HepG2 (cell line): Measurements from ENCODE around the gene HRC. TPM values are rescaled to one million over a fixed set of nuclear protein-coding genes. Genes with fewer than 3 reads are reported as not detected.

Source experiments
- DNMT3B ChIP-seq: conservative IDR thresholded peaks from 2 replicates; pipeline ENCODE4 v1.6.1; 2016; ENCODE audit warnings: missing biosample characterization, control low read depth
- ELF4 ChIP-seq: sonication (generic); formaldehyde crosslinking; IDR thresholded peaks from 2 replicates; pipeline ENCODE4 v1.5.0; 2020; ENCODE audit warnings: missing genetic modification reagents, mild to moderate bottlenecking, moderate library complexity, borderline replicate concordance
- FOXA3 ChIP-seq: IDR thresholded peaks from 2 replicates; pipeline ENCODE4 v1.6.1; 2016; ENCODE audit warnings: missing genetic modification reagents, missing compliant biosample characterization
- GATAD1 ChIP-seq: IDR thresholded peaks from 2 replicates; pipeline ENCODE4 v1.6.1; 2016; ENCODE audit warnings: missing genetic modification reagents, missing compliant biosample characterization
- MBD4 ChIP-seq: IDR thresholded peaks from 2 replicates; pipeline ENCODE4 v1.6.1; 2012; ENCODE audit warnings: low read length, inconsistent platforms, borderline replicate concordance
- MEIS2 ChIP-seq: sonication (generic); formaldehyde crosslinking; IDR thresholded peaks from 2 replicates; pipeline ENCODE4 v1.9.0; 2021; ENCODE audit warnings: mild to moderate bottlenecking, missing genetic modification reagents
- THYN1 ChIP-seq: sonication (generic); formaldehyde crosslinking; IDR thresholded peaks from 2 replicates; pipeline ENCODE4 v1.8.1; 2023; ENCODE audit warnings: low read depth, mild to moderate bottlenecking, moderate library complexity, missing genetic modification reagents, borderline replicate concordance
- ZFYVE20 ChIP-seq: sonication (generic); formaldehyde crosslinking; IDR thresholded peaks from 2 replicates; pipeline ENCODE4 v1.8.0; 2023; ENCODE audit warnings: low read depth, mild to moderate bottlenecking, moderate library complexity, missing genetic modification reagents, borderline replicate concordance
- ZNF3 ChIP-seq: IDR thresholded peaks from 2 replicates; pipeline ENCODE4 v1.7.0; 2017; ENCODE audit warnings: inconsistent platforms
- ZNF335 ChIP-seq: sonication (generic); formaldehyde crosslinking; IDR thresholded peaks from 2 replicates; pipeline ENCODE4 v1.4.0; 2020; ENCODE audit warnings: missing genetic modification reagents
- ZNF501 ChIP-seq: sonication (generic); formaldehyde crosslinking; IDR thresholded peaks from 2 replicates; pipeline ENCODE4 v1.5.1; 2020; ENCODE audit warnings: mild to moderate bottlenecking, moderate library complexity, missing genetic modification reagents
- ZNF549 ChIP-seq: sonication (generic); formaldehyde crosslinking; IDR thresholded peaks from 2 replicates; pipeline ENCODE4 v1.5.0; 2020; ENCODE audit warnings: missing genetic modification reagents
- ZNF589 ChIP-seq: sonication (generic); formaldehyde crosslinking; conservative IDR thresholded peaks from 2 replicates; pipeline ENCODE4 v1.8.0; 2022; ENCODE audit warnings: mild to moderate bottlenecking, moderate library complexity, missing genetic modification reagents
- ZNF607 ChIP-seq: sonication (generic); formaldehyde crosslinking; IDR thresholded peaks from 2 replicates; pipeline ENCODE4 v1.5.1; 2020; ENCODE audit warnings: missing genetic modification reagents, mild to moderate bottlenecking, borderline replicate concordance
- ZNF709 ChIP-seq: sonication (generic); formaldehyde crosslinking; IDR thresholded peaks from 2 replicates; pipeline ENCODE4 v1.5.0; 2020; ENCODE audit warnings: mild to moderate bottlenecking, missing genetic modification reagents
- ZSCAN31 ChIP-seq: sonication (generic); formaldehyde crosslinking; IDR thresholded peaks from 2 replicates; pipeline ENCODE4 v1.5.0; 2020; ENCODE audit warnings: low read depth, mild to moderate bottlenecking, missing genetic modification reagents
- ZZZ3 ChIP-seq: sonication (generic); formaldehyde crosslinking; IDR thresholded peaks from 2 replicates; pipeline ENCODE4 v1.4.0; 2020; ENCODE audit warnings: missing genetic modification reagents, mild to moderate bottlenecking, borderline replicate concordance
- polyA plus RNA-seq, 8 experiments: library from polyadenylated mRNA; depleted of rRNA in 3 of 8; stranded (reverse) in 7 of 8; unstranded in 1 of 8; fragments of >200 nt; fragmentation: Illumina TruSeq in 4 of 8; extraction: Trizol in 4 of 8; gene quantifications; 2 replicates each; pipeline versions ENCODE4 v1.2.1 to v1.2.3, GENCODE V29; 2011 to 2016; ENCODE audit warnings: low read depth in 4 of 8, missing spikeins in 1 of 8, mixed read lengths in 1 of 8; ENCODE audit not compliant: insufficient read depth in 1 of 8
- total RNA-seq, 5 experiments: library from RNA; depleted of rRNA; stranded (reverse); fragments of >200 nt; fragmentation: Illumina TruSeq; extraction: Trizol; gene quantifications; 2 replicates each; pipeline ENCODE4 v1.2.3, GENCODE V29; 2016; ENCODE audit warnings: low read depth in 1 of 5
- TF ChIP-seq, protein P1 (sequence below): sonication (generic); formaldehyde crosslinking; IDR thresholded peaks from 2 replicates; pipeline ENCODE4 v1.5.1; 2020; ENCODE audit warnings: mild to moderate bottlenecking, missing genetic modification reagents, moderate library complexity
- TF ChIP-seq, protein P2 (sequence below): sonication (generic); formaldehyde crosslinking; IDR thresholded peaks from 2 replicates; pipeline ENCODE4 v1.5.0; 2020; ENCODE audit warnings: missing genetic modification reagents, mild to moderate bottlenecking, borderline replicate concordance
- TF ChIP-seq, protein P3 (sequence below): sonication (generic); formaldehyde crosslinking; conservative IDR thresholded peaks from 2 replicates; pipeline ENCODE4 v1.8.0; 2022; ENCODE audit warnings: missing genetic modification reagents
- TF ChIP-seq, protein P4 (sequence below): fragments of 450-650 bp; IDR thresholded peaks from 2 replicates; pipeline ENCODE4 v1.6.1; 2017

HRC gene
- total and polyA plus RNA-seq, 2 of the 13 experiments (the other 11 are each of a cell fraction or from before 2014, with no cell fraction given), result 3.6 to 15.4 TPM

DNA sequence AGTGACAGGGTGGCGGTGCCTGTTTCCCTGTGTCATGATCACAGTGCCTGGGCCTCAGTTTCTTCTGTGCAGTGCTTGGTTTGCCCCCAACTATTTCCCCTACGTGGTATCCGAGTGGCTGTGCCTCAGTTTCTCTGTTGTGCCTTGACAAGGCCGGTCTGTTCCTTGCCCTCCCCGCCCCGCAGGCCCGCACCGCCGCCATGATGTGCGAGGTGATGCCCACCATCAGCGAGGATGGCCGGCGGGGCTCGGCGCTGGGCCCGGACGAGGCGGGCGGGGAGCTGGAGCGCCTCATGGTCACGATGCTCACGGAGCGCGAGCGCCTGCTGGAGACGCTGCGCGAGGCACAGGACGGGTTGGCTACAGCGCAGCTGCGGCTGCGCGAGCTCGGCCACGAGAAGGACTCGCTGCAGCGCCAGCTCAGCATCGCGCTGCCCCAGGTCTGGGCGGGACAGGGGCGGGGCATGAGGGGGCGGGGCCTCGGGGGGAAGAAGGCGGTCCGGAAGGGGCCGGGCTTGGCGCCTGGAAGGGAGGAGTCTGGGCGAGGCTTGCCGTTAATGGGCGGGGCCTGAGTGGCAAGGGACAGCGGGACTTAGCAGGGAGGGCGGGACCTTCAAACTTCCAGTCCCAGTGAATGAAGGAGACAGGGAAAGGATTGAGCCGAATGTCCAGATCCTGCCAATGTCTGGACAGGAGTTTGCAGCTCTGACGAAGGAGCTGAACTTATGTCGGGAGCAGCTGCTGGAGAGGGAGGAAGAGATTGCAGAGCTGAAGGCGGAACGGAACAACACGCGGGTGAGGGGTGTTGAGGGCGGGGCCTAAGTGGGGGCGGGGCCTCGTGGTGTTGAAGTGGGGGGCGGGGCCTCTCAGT, 27.3 kb downstream of the HRC start (continued):
- TF ChIP-seq THYN1 (CRISPR knock-in tag) (peak; percentile 90; the same call in 1 of the 2 replicates), ZNF335 (CRISPR knock-in tag) (peak; percentile 89), FOXA3 (CRISPR knock-in tag) (peak; percentile 67; the same call in 1 of the 2 replicates), ZNF589 (CRISPR knock-in tag) (peak; percentile 99), ZNF607 (CRISPR knock-in tag) (peak; percentile 100), DNMT3B (CRISPR knock-in tag) (peak; percentile 94), ELF4 (no peak), ZNF709 (CRISPR knock-in tag) (peak; percentile 99), ZSCAN31 (CRISPR knock-in tag) (peak; percentile 88), GATAD1 (CRISPR knock-in tag) (peak; percentile 77; the same call in 1 of the 2 replicates), ZNF3 (CRISPR knock-in tag) (no peak), ZNF549 (CRISPR knock-in tag) (no peak), MEIS2 (CRISPR knock-in tag) (peak; percentile 97), ZNF501 (CRISPR knock-in tag) (peak; percentile 87), ZZZ3 (CRISPR knock-in tag) (peak; percentile 95), MBD4 (no peak), ZFYVE20 (CRISPR knock-in tag) (peak; percentile 99)
- TF ChIP-seq, protein P1, sequence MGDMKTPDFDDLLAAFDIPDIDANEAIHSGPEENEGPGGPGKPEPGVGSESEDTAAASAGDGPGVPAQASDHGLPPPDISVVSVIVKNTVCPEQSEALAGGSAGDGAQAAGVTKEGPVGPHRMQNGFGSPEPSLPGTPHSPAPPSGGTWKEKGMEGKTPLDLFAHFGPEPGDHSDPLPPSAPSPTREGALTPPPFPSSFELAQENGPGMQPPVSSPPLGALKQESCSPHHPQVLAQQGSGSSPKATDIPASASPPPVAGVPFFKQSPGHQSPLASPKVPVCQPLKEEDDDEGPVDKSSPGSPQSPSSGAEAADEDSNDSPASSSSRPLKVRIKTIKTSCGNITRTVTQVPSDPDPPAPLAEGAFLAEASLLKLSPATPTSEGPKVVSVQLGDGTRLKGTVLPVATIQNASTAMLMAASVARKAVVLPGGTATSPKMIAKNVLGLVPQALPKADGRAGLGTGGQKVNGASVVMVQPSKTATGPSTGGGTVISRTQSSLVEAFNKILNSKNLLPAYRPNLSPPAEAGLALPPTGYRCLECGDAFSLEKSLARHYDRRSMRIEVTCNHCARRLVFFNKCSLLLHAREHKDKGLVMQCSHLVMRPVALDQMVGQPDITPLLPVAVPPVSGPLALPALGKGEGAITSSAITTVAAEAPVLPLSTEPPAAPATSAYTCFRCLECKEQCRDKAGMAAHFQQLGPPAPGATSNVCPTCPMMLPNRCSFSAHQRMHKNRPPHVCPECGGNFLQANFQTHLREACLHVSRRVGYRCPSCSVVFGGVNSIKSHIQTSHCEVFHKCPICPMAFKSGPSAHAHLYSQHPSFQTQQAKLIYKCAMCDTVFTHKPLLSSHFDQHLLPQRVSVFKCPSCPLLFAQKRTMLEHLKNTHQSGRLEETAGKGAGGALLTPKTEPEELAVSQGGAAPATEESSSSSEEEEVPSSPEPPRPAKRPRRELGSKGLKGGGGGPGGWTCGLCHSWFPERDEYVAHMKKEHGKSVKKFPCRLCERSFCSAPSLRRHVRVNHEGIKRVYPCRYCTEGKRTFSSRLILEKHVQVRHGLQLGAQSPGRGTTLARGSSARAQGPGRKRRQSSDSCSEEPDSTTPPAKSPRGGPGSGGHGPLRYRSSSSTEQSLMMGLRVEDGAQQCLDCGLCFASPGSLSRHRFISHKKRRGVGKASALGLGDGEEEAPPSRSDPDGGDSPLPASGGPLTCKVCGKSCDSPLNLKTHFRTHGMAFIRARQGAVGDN (CRISPR knock-in tag), result peak; percentile 100
- TF ChIP-seq, protein P2, sequence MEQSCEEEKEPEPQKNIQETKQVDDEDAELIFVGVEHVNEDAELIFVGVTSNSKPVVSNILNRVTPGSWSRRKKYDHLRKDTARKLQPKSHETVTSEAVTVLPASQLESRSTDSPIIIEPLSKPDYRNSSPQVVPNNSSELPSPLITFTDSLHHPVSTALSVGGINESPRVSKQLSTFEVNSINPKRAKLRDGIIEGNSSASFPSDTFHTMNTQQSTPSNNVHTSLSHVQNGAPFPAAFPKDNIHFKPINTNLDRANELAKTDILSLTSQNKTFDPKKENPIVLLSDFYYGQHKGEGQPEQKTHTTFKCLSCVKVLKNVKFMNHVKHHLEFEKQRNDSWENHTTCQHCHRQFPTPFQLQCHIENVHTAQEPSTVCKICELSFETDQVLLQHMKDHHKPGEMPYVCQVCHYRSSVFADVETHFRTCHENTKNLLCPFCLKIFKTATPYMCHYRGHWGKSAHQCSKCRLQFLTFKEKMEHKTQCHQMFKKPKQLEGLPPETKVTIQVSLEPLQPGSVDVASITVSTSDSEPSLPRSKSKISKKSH (CRISPR knock-in tag), result peak; percentile 99
- TF ChIP-seq, protein P3, sequence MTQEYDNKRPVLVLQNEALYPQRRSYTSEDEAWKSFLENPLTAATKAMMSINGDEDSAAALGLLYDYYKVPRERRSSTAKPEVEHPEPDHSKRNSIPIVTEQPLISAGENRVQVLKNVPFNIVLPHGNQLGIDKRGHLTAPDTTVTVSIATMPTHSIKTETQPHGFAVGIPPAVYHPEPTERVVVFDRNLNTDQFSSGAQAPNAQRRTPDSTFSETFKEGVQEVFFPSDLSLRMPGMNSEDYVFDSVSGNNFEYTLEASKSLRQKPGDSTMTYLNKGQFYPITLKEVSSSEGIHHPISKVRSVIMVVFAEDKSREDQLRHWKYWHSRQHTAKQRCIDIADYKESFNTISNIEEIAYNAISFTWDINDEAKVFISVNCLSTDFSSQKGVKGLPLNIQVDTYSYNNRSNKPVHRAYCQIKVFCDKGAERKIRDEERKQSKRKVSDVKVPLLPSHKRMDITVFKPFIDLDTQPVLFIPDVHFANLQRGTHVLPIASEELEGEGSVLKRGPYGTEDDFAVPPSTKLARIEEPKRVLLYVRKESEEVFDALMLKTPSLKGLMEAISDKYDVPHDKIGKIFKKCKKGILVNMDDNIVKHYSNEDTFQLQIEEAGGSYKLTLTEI, result peak; percentile 42; the same call in 1 of the 2 replicates
- TF ChIP-seq, protein P4, sequence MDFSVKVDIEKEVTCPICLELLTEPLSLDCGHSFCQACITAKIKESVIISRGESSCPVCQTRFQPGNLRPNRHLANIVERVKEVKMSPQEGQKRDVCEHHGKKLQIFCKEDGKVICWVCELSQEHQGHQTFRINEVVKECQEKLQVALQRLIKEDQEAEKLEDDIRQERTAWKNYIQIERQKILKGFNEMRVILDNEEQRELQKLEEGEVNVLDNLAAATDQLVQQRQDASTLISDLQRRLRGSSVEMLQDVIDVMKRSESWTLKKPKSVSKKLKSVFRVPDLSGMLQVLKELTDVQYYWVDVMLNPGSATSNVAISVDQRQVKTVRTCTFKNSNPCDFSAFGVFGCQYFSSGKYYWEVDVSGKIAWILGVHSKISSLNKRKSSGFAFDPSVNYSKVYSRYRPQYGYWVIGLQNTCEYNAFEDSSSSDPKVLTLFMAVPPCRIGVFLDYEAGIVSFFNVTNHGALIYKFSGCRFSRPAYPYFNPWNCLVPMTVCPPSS, result no peak
